H9 (cell line): Measurements from ENCODE around the gene ELAVL4. TPM values are rescaled to one million over a fixed set of nuclear protein-coding genes. Genes with fewer than 3 reads are reported as not detected.

Experiments used
- DNase-seq: peaks from one replicate; pipeline ENCODE4 v3.0.0-alpha.2; 2017
- H2AFZ ChIP-seq: one replicate; pipeline ENCODE4 v1.6.1; 2013; ENCODE audit warnings: mild to moderate bottlenecking, low read length, control low read depth, moderate library complexity
- H2AK5ac ChIP-seq: 2 replicates; pipeline ENCODE4 v1.6.1; 2013; ENCODE audit warnings: low read length, control low read depth, mixed read lengths; ENCODE audit not compliant: insufficient read length
- H2BK120ac ChIP-seq: one replicate; pipeline ENCODE4 v1.6.1; 2013; ENCODE audit warnings: low read depth, mild to moderate bottlenecking, low read length, control low read depth, inconsistent platforms; ENCODE audit not compliant: poor library complexity, severe bottlenecking
- H2BK12ac ChIP-seq: 2 replicates; pipeline ENCODE4 v1.6.1; 2013; ENCODE audit warnings: low read length, control low read depth, mixed read lengths, low read depth; ENCODE audit not compliant: insufficient read length
- H2BK15ac ChIP-seq: 2 replicates; pipeline ENCODE4 v1.6.1; 2013; ENCODE audit warnings: low read depth, low read length, control low read depth
- H2BK20ac ChIP-seq: one replicate; pipeline ENCODE4 v1.6.1; 2013; ENCODE audit warnings: low read depth, mild to moderate bottlenecking, low read length, control low read depth, inconsistent platforms; ENCODE audit not compliant: poor library complexity, severe bottlenecking
- H2BK5ac ChIP-seq: 2 replicates; pipeline ENCODE4 v1.6.1; 2013; ENCODE audit warnings: low read length, control low read depth, mixed read lengths; ENCODE audit not compliant: insufficient read length
- H3K14ac ChIP-seq: 2 replicates; pipeline ENCODE4 v1.6.1; 2013; ENCODE audit warnings: low read length, control low read depth; ENCODE audit not compliant: insufficient read depth
- H3K18ac ChIP-seq: 2 replicates; pipeline ENCODE4 v1.6.1; 2013; ENCODE audit warnings: low read depth, mild to moderate bottlenecking, mixed read lengths, low read length, control low read depth; ENCODE audit not compliant: insufficient read length
- H3K23ac ChIP-seq: 2 replicates; pipeline ENCODE4 v1.6.1; 2013; ENCODE audit warnings: low read length, control low read depth, mixed read lengths, low read depth; ENCODE audit not compliant: insufficient read length
- H3K23me2 ChIP-seq: 2 replicates; pipeline ENCODE4 v1.6.1; 2013; ENCODE audit warnings: low read depth, mild to moderate bottlenecking, mixed read lengths, low read length, control low read depth; ENCODE audit not compliant: insufficient read length, poor library complexity, severe bottlenecking
- H3K27ac ChIP-seq: 2 replicates; pipeline ENCODE4 v1.5.1; 2013; ENCODE audit warnings: low read length, control low read depth, mixed read lengths, low read depth; ENCODE audit not compliant: insufficient read length
- H3K27me3 ChIP-seq: 2 replicates; pipeline ENCODE4 v1.6.1; 2013; ENCODE audit warnings: low read length, control low read depth, inconsistent platforms; ENCODE audit not compliant: insufficient read depth
- H3K4ac ChIP-seq: 2 replicates; pipeline ENCODE4 v1.6.1; 2013; ENCODE audit warnings: low read depth, mild to moderate bottlenecking, control low read depth, inconsistent platforms, low read length, moderate library complexity
- H3K4me1 ChIP-seq: 2 replicates; pipeline ENCODE4 v1.6.1; 2013; ENCODE audit warnings: low read length, control low read depth, inconsistent platforms; ENCODE audit not compliant: insufficient read depth
- H3K4me2 ChIP-seq: 2 replicates; pipeline ENCODE4 v1.6.1; 2013; ENCODE audit warnings: low read length, control low read depth, mixed read lengths; ENCODE audit not compliant: insufficient read length, insufficient read depth
- H3K56ac ChIP-seq: 2 replicates; pipeline ENCODE4 v1.6.1; 2013; ENCODE audit warnings: low read depth, mild to moderate bottlenecking, mixed read lengths, low read length, control low read depth; ENCODE audit not compliant: insufficient read length
- H3K79me1 ChIP-seq: 2 replicates; pipeline ENCODE4 v1.6.1; 2013; ENCODE audit warnings: low read depth, mild to moderate bottlenecking, moderate library complexity, low read length, control low read depth, inconsistent platforms; ENCODE audit not compliant: insufficient read depth, poor library complexity, severe bottlenecking
- H3K79me2 ChIP-seq: 2 replicates; pipeline ENCODE4 v1.6.1; 2013; ENCODE audit warnings: low read length, control low read depth, inconsistent platforms; ENCODE audit not compliant: insufficient read depth
- H3K9ac ChIP-seq: 2 replicates; pipeline ENCODE4 v1.6.1; 2013; ENCODE audit warnings: low read length, control low read depth, mixed read lengths; ENCODE audit not compliant: insufficient read length; ENCODE audit errors: extremely low read depth
- H3K9me3 ChIP-seq: one replicate; pipeline ENCODE4 v1.6.1; 2013; ENCODE audit warnings: low read depth, low read length, inconsistent platforms; ENCODE audit not compliant: control insufficient read depth
- H3T11ph ChIP-seq: one replicate; pipeline ENCODE4 v1.6.1; 2013; ENCODE audit warnings: mild to moderate bottlenecking, low read length, control low read depth, inconsistent platforms
- H4K20me1 ChIP-seq: one replicate; pipeline ENCODE4 v1.6.1; 2013; ENCODE audit not compliant: control insufficient read depth, insufficient read length, insufficient read depth
- H4K5ac ChIP-seq: 2 replicates; pipeline ENCODE4 v1.6.1; 2013; ENCODE audit warnings: low read depth, mild to moderate bottlenecking, mixed read lengths, low read length, control low read depth; ENCODE audit not compliant: insufficient read length
- H4K8ac ChIP-seq: replicated peaks from 2 replicates; pipeline ENCODE4 v1.6.1; 2013; ENCODE audit warnings: low read length, control low read depth, mixed read lengths, low read depth; ENCODE audit not compliant: insufficient read length
- H4K91ac ChIP-seq: 2 replicates; pipeline ENCODE4 v1.6.1; 2013; ENCODE audit warnings: low read depth, mild to moderate bottlenecking, moderate library complexity, mixed read lengths, low read length, control low read depth; ENCODE audit not compliant: insufficient read length
- H3K27ac Mint-ChIP-seq, 3 experiments: 2 replicates in 2 of 3; 3 replicates in 1 of 3; pipeline ENCODE4 v1.8.0; 2020 to 2021; ENCODE audit warnings: mixed read lengths in 3 of 3, mild to moderate bottlenecking in 1 of 3, moderate library complexity in 1 of 3
- H3K27me3 Mint-ChIP-seq: 2 replicates; pipeline ENCODE4 v1.8.0; 2021; ENCODE audit warnings: low read depth, mild to moderate bottlenecking, moderate library complexity, mixed read lengths
- H3K36me3 Mint-ChIP-seq, 3 experiments: 2 replicates in 2 of 3; 3 replicates in 1 of 3; pipeline ENCODE4 v1.8.0; 2020 to 2021; ENCODE audit warnings: low read depth in 3 of 3, mixed read lengths in 3 of 3; ENCODE audit not compliant: insufficient read depth in 1 of 3
- H3K4me1 Mint-ChIP-seq, 2 experiments: 2 replicates each; pipeline ENCODE4 v1.8.0; 2020; ENCODE audit warnings: mixed read lengths in 2 of 2
- H3K4me3 Mint-ChIP-seq, 2 experiments: 2 replicates in 1 of 2; 3 replicates in 1 of 2; pipeline ENCODE4 v1.8.0; 2020 to 2021; ENCODE audit warnings: mild to moderate bottlenecking in 2 of 2, mixed read lengths in 2 of 2, moderate library complexity in 1 of 2
- H3K9me3 Mint-ChIP-seq, 2 experiments: 2 replicates in 1 of 2; 3 replicates in 1 of 2; pipeline ENCODE4 v1.8.0; 2020; ENCODE audit warnings: mild to moderate bottlenecking in 2 of 2, mixed read lengths in 2 of 2, moderate library complexity in 1 of 2
- WGBS: extraction: QIAGEN DNeasy Blood & Tissue Kit; methylation state at CpG from one replicate; pipeline ENCODE4 v1.1.7; 2013; ENCODE audit warnings: missing lambda C conversion rate, low lambda C conversion rate, mixed read lengths; ENCODE audit not compliant: insufficient read length; ENCODE audit errors: extremely low coverage; 5-methylcytosine and 5-hydroxymethylcytosine counted together
- total RNA-seq: library from RNA; stranded (reverse); gene quantifications from 2 replicates; pipeline ENCODE4 v1.2.1, GENCODE V29; 2021
- TF ChIP-seq, protein P1 (sequence below): fragments of 200-600 bp; sonication (generic); conservative IDR thresholded peaks from 3 replicates; pipeline ENCODE4 v1.8.0; 2021; ENCODE audit warnings: antibody characterized with exemption, mild to moderate bottlenecking

The ELAVL4 gene
- total RNA-seq, 1 experiment from 2014 or later: not detected

DNA sequence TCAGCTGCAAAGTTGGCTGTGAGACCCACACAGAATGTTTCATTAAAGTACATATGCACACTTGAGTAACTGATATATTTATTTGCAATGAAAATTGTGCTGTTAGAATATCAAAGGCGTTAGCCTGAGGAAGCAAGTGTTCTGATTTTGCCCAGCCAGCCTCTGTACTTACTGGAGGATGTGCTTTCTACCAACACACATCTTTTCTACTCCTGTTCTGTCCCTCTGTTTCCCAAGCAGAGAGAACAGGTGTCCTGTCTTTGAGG, 31.4 kb downstream of the ELAVL4 start:
- H3T11ph ChIP-seq: no peak overlapping the region
- no peak overlapping the region for H2AFZ ChIP-seq
- H2BK120ac ChIP-seq: no peak overlapping the region
- no peak overlapping the region for H3K56ac ChIP-seq
- no peaks in the 10 kb centered on the region for H3K9me3 ChIP-seq
- H4K5ac ChIP-seq: no peak overlapping the region
- H2BK5ac ChIP-seq: no peak overlapping the region
- H3K27ac ChIP-seq: no peak overlapping the region
- H2BK15ac ChIP-seq: no peak overlapping the region
- no peak overlapping the region for H3K4ac ChIP-seq
- no peak overlapping the region for H3K18ac ChIP-seq
- H4K91ac ChIP-seq: no peak overlapping the region
- no peaks in the 10 kb centered on the region for H4K20me1 ChIP-seq
- peaks cover 7% of the 10 kb centered on the region; the same call in 1 of the 2 replicates for H3K4me1 ChIP-seq
- Mint-ChIP-seq H3K4me1 (no peaks in the 10 kb centered on the region; a peak in 1 of 4 replicates), H3K27me3 (no peaks in the 10 kb centered on the region; the same call in 1 of the 2 replicates), H3K27ac (no peak overlapping the region), H3K4me3 (no peak overlapping the region), H3K9me3 (peaks cover 0 to 62% of the 10 kb centered on the region in 2 experiments; a peak in 2 of 5 replicates), H3K36me3 (peaks cover 0 to 18% (median 0%) of the 10 kb centered on the region in 3 experiments; a peak in 3 of 7 replicates)
- DNase-seq: no peak
- H3K4me2 ChIP-seq: no peak overlapping the region
- TF ChIP-seq, protein P1, sequence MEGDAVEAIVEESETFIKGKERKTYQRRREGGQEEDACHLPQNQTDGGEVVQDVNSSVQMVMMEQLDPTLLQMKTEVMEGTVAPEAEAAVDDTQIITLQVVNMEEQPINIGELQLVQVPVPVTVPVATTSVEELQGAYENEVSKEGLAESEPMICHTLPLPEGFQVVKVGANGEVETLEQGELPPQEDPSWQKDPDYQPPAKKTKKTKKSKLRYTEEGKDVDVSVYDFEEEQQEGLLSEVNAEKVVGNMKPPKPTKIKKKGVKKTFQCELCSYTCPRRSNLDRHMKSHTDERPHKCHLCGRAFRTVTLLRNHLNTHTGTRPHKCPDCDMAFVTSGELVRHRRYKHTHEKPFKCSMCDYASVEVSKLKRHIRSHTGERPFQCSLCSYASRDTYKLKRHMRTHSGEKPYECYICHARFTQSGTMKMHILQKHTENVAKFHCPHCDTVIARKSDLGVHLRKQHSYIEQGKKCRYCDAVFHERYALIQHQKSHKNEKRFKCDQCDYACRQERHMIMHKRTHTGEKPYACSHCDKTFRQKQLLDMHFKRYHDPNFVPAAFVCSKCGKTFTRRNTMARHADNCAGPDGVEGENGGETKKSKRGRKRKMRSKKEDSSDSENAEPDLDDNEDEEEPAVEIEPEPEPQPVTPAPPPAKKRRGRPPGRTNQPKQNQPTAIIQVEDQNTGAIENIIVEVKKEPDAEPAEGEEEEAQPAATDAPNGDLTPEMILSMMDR: no peak
- H3K23me2 ChIP-seq: no peaks in the 10 kb centered on the region
- no CpG with 5 or more reads among the region's 1 CpG for WGBS
- H2BK20ac ChIP-seq: no peak overlapping the region
- no peak overlapping the region for H3K23ac ChIP-seq
- H3K14ac ChIP-seq: no peak overlapping the region
- H3K79me2 ChIP-seq: no peaks in the 10 kb centered on the region
- H3K79me1 ChIP-seq: no peaks in the 10 kb centered on the region
- no peak overlapping the region for H2BK12ac ChIP-seq
- H4K8ac ChIP-seq: no peak overlapping the region
- H3K27me3 ChIP-seq: no peaks in the 10 kb centered on the region
- H3K9ac ChIP-seq: no peak overlapping the region
- H2AK5ac ChIP-seq: no peak overlapping the region
